ENCODE data around the gene PRKAG1.

Gene PRKAG1

DNA sequence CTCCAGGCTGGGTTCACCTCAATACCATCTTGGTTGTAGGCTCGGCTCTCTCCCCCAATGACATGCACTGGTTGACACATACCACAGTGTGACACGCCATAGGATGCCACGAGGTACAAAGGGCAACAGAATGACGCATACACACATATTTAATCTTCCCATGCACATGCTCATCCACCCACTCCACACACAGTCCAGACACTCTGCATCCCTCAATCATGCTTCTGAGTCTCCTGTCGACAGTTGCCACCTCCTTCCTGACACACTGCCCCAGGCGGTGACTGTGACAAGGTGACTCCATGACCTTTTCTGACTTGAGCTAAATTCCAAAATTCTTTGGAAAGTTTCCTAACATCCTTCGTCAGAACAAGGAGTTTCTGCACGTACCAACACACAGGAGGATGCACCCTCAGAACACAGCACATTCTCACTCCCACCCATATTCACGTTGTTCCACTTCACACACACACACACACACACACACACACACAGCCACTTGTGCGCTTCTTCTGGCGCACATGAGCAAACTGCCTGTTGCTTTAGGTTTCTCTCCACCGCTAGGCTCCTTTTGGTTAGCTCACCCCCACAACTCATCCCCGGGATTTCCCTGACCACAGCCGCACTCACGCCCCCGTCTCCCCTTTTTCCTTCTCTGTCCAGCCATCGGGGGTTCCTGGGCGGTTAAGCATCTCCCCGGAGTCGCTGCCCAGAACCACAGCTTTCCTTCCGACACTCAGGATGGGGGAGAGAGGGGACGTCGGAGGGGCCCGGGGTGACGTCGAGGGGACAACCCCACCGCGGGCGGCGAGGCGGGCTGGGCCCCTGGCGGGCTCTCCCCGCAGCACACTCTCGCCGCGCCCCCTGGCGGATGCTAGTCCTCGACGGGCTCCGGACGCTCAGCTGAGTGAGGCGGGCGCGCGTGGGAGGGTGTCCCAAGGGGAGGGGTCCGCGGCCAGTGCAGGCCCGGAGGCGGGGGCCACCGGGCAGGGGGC lies 41.0 kb downstream of the PRKAG1 start:
- ChIA-PET CTCF (interaction anchor here (0.6 to 40.7 kb wide), 18 partner anchors 6 to 125 kb away, joined by 3 to 1340 read pairs (median 5); partner anchors contain the start of genes ARF3, DDN, DDX23 and RND1), POLR2A (no interaction called here)
- no peak for DNase-seq (ENCODE audit: low read depth, low spot score)
- no peak overlapping the region for H3K4me3 ChIP-seq (ENCODE audit: low read depth, low read length)
- TF ChIP-seq, protein P1, sequence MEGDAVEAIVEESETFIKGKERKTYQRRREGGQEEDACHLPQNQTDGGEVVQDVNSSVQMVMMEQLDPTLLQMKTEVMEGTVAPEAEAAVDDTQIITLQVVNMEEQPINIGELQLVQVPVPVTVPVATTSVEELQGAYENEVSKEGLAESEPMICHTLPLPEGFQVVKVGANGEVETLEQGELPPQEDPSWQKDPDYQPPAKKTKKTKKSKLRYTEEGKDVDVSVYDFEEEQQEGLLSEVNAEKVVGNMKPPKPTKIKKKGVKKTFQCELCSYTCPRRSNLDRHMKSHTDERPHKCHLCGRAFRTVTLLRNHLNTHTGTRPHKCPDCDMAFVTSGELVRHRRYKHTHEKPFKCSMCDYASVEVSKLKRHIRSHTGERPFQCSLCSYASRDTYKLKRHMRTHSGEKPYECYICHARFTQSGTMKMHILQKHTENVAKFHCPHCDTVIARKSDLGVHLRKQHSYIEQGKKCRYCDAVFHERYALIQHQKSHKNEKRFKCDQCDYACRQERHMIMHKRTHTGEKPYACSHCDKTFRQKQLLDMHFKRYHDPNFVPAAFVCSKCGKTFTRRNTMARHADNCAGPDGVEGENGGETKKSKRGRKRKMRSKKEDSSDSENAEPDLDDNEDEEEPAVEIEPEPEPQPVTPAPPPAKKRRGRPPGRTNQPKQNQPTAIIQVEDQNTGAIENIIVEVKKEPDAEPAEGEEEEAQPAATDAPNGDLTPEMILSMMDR (IDR thresholded peaks at IDR 0.05; ENCODE audit: insufficient read depth, low read length, missing control alignments): peak; percentile 92

DNA sequence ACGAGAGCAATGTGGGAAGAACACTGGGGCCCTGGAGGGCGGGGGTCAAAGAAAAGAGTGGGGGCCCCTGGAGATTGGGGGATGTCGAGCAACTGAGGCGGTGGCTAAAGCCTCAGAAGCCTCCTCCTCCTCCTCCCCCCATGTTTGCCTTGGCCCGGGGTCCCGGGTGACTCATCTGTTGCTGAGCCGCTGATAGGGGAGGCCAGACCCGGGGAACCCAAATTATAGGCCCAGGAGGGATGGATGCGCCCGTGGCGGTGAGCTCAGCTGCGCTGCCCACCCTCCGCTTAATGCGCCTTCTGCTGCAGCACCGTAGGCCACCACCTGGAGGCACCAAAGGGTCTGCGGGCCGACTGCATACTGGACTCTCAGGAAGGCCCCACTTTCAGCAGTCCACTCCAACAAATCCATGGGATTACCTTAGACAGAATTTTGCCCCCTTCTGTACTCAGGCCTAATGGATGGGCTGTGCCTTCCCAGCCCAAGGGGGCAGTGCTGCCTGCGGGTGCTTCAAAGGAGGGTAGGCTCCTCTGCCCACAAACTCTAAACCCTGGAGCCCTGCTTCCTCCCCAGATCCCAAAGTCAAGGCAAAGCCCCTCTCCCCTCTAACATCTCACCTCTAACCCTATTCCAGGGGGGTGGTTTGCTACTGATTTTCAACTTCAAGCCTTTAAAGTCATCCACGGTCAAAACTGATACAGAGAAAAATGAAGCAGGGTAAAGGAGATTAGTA lies 44.5 kb downstream of the PRKAG1 start:
- TF ChIP-seq, protein P1 (IDR thresholded peaks at IDR 0.05; ENCODE audit: insufficient read depth, low read length, missing control alignments): peak; percentile 88
- ChIA-PET CTCF (interaction anchor here (0.9 to 40.7 kb wide), 6 partner anchors 12 to 121 kb away, joined by 3 to 1340 read pairs (median 10); partner anchors contain the start of genes ARF3, DDN and WNT1), POLR2A (no interaction called here)
- no peak for DNase-seq (ENCODE audit: low read depth, low spot score)
- H3K4me3 ChIP-seq (ENCODE audit: low read depth, low read length): no peak overlapping the region

DNA sequence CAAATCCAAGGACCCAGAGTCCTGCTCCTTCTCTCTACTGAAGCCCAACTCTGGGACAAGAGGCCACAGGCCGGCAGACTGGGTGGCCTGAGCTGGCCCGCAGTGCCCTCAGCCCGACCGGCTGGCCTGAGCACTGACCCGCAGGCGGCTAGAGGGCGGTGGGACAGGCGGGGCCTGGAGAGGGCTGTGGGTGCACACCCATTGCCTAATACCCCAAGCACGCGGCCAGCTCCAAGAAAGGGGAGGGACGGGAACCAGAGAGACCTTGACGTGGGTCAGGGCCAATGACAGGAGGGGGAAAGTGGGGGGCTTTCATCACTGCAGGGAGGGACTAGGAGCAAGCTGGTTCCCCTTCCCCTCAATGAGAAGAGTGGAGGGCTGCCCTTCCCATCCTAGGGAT lies 45.0 kb downstream of the PRKAG1 start:
- ChIA-PET CTCF (interaction anchor here (0.6 to 40.7 kb wide), 5 partner anchors 10 to 33 kb away, joined by 3 to 1340 read pairs (median 16); partner anchors contain the start of genes ARF3, DDN and WNT1), POLR2A (no interaction called here)
- DNase-seq (ENCODE audit: low read depth, low spot score): no peak

DNA sequence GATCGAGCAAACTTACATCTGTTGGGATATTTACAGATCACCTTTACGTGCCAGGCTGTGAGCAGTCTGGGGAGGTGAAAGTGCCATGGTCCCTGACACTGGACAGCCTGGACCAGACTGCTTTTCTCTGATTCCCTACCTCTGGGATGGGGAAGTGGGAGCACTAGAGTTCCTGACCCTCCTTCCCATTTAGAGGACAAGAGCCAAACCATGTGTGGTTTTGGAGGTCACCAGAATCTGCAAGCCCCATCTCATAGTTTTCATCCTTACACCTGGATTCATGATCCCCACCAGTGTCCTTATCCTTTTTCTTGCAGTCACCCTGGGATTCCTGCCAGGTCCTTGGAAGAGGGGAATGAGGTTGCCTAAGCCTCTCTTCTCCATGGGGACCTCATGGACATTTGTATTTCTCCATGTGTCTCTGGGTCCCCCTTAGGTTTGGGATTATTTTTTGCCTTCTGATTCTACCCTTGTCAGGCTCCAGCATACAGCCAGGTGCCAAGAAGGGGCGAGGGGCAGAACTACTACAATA lies 45.6 kb downstream of the PRKAG1 start:
- no peak overlapping the region for H3K4me3 ChIP-seq (ENCODE audit: low read depth, low read length)
- ChIA-PET CTCF (interaction anchor here (0.6 to 40.7 kb wide), 6 partner anchors 9 to 120 kb away, joined by 3 to 1340 read pairs (median 10); partner anchors contain the start of genes ARF3, DDN and WNT1), POLR2A (no interaction called here)
- DNase-seq (ENCODE audit: low read depth, low spot score): no peak
- TF ChIP-seq, protein P1 (IDR thresholded peaks at IDR 0.05; ENCODE audit: insufficient read depth, low read length, missing control alignments): no peak

More for the DNA sequence above, 45.0 kb downstream of the PRKAG1 start:
- no peak overlapping the region for H3K4me3 ChIP-seq (ENCODE audit: low read depth, low read length)
- TF ChIP-seq, protein P1 (IDR thresholded peaks at IDR 0.05; ENCODE audit: insufficient read depth, low read length, missing control alignments): no peak

DNA sequence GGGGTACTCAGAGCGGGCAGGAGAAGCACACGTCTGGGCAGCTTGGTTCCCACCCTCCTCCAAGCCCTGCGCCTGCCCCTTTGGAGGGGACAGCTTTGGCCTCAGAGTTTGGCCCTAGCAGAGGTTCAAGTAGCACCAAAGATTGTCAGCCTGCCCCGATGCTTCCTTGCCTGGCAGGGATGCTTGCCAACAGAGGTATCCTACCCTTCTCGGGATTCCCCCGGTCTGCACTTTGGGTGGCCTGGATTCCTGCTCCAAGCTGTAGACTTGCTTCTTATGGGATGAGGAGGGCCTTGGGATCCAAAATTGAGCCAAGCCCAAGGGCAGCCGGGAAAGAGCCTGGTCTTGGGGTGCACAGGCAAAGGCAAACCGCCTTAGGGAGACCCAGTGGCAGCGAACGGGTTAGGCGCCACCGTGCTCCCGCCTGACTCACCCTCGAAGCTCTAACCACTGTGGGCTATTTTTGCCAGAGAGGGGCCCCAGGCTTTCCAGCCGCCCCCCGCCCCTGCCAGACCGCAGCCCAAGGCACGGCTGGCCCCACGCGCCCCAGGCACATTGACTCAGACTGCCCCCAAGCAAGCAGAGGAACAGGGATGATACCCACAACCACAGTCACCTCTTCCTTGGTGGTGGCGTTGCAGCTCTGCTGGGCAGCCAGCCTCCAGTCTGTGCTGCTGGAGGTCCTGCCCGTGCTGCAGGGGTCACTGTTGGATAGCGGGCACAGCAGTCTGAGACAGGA lies 46.2 kb downstream of the PRKAG1 start:
- ChIA-PET POLR2A (no interaction called here), CTCF (interaction anchor here (0.8 to 40.7 kb wide), 6 partner anchors 9 to 119 kb away, joined by 3 to 1340 read pairs (median 10); partner anchors contain the start of genes ARF3, DDN and WNT1)
- TF ChIP-seq, protein P1 (IDR thresholded peaks at IDR 0.05; ENCODE audit: insufficient read depth, low read length, missing control alignments): peak; percentile 25
- DNase-seq (ENCODE audit: low read depth, low spot score): no peak
- H3K4me3 ChIP-seq (ENCODE audit: low read depth, low read length): no peak overlapping the region

All from AG04449 (cell line).